Measurements from ENCODE around the gene CEP104.

DNA sequence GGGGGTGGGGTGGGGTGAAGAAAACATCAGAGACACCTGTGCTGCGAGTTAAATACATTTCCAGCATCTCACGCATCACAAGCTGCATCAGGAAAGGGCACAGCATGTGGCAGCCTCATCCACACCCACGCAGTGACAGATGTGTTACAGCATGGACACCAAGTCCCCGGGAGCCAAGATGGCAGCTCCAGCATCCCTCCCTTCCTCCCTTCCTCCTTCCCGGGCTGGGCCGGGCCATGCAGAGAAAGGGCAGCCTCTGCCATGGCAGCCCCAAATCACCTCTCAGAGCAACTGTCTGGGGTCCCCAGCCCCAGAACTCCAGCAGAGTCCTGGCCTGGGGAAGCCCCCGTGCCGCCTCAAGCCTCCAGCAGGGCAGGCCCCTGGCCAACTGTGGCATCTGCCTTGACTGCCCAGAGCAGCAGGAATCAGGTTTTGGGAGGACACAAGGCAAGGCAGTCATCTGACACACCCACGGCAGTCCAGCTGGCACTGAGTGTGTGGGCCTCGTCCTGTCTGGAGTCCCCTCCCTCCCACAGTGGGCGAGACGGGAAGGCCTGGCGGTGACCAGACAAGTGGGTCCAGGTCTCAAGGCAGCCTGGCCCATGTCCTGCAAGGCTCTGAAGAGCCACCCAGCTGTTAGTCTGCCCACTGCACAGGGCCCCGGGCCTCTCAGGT is 78.3 kb downstream of the CEP104 start:
- TF ChIP-seq POLR2A (IDR thresholded peaks at IDR 0.05; ENCODE audit: low read depth, low read length): peak; percentile 68
- TF ChIP-seq, protein P1, sequence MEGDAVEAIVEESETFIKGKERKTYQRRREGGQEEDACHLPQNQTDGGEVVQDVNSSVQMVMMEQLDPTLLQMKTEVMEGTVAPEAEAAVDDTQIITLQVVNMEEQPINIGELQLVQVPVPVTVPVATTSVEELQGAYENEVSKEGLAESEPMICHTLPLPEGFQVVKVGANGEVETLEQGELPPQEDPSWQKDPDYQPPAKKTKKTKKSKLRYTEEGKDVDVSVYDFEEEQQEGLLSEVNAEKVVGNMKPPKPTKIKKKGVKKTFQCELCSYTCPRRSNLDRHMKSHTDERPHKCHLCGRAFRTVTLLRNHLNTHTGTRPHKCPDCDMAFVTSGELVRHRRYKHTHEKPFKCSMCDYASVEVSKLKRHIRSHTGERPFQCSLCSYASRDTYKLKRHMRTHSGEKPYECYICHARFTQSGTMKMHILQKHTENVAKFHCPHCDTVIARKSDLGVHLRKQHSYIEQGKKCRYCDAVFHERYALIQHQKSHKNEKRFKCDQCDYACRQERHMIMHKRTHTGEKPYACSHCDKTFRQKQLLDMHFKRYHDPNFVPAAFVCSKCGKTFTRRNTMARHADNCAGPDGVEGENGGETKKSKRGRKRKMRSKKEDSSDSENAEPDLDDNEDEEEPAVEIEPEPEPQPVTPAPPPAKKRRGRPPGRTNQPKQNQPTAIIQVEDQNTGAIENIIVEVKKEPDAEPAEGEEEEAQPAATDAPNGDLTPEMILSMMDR (IDR thresholded peaks at IDR 0.05 in 2 of 3, conservative IDR thresholded peaks at IDR 0.05 in 1 of 3; ENCODE audit: control insufficient read depth in 2 of 3, extremely low read depth in 1 of 3, insufficient read depth in 1 of 3, low read depth in 3 of 3, low read length in 3 of 3): no peak
- no peak for TF ChIP-seq SIN3A (IDR thresholded peaks at IDR 0.05; ENCODE audit: low read depth, low read length)
